Astrocyte (in vitro differentiated cells and primary cell): Measurements from ENCODE around the gene HS6ST3.

Experiments
- EZH2 ChIP-seq: IDR thresholded peaks from 2 replicates; pipeline ENCODE4 v1.6.1; 2012; ENCODE audit warnings: mild to moderate bottlenecking, low read length, inconsistent platforms; ENCODE audit not compliant: insufficient read depth
- TF ChIP-seq, protein P1 (sequence below): IDR thresholded peaks from 2 replicates; pipeline ENCODE4 v1.5.1; 2011; ENCODE audit warnings: low read depth, mild to moderate bottlenecking, inconsistent platforms, low read length, moderate library complexity; ENCODE audit not compliant: insufficient read depth

DNA sequence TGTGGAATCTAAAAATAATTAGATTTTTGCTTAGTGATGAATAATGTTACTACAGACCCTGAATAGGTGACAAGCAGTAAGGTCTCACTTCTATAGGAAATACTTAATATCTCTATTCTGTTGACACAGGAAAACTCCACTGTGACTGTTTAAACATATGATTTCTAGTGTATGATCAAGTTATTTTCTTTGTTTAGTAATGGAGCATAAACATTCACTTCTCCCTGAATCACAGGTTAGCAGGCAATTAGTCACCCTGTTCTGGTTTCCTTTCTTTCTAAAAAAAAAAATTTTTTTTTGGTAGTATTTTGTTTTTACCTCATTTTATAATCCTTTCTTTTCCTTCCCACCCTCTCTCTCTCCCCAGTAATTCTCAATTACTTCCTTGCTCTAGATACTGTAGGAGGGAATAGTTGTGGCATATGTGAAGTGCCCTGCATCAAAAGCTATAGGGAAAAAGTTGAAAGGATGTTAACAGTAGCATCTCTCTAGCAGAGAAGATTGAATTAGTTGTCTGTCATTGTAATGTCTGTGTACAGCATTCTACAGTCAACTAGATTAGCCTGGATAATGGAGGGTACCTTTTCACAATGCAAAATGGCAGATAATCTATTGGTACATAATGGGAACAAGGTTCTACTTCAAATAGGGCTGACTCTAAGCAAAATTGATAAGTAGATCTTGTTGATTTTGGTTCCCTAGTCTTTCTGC is 3.5 kb downstream of the HS6ST3 start:
- TF ChIP-seq, protein P1, sequence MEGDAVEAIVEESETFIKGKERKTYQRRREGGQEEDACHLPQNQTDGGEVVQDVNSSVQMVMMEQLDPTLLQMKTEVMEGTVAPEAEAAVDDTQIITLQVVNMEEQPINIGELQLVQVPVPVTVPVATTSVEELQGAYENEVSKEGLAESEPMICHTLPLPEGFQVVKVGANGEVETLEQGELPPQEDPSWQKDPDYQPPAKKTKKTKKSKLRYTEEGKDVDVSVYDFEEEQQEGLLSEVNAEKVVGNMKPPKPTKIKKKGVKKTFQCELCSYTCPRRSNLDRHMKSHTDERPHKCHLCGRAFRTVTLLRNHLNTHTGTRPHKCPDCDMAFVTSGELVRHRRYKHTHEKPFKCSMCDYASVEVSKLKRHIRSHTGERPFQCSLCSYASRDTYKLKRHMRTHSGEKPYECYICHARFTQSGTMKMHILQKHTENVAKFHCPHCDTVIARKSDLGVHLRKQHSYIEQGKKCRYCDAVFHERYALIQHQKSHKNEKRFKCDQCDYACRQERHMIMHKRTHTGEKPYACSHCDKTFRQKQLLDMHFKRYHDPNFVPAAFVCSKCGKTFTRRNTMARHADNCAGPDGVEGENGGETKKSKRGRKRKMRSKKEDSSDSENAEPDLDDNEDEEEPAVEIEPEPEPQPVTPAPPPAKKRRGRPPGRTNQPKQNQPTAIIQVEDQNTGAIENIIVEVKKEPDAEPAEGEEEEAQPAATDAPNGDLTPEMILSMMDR, result no peak
- no peak for TF ChIP-seq EZH2
